ENCODE measurements around the gene NPLOC4.

The NPLOC4 gene

DNA sequence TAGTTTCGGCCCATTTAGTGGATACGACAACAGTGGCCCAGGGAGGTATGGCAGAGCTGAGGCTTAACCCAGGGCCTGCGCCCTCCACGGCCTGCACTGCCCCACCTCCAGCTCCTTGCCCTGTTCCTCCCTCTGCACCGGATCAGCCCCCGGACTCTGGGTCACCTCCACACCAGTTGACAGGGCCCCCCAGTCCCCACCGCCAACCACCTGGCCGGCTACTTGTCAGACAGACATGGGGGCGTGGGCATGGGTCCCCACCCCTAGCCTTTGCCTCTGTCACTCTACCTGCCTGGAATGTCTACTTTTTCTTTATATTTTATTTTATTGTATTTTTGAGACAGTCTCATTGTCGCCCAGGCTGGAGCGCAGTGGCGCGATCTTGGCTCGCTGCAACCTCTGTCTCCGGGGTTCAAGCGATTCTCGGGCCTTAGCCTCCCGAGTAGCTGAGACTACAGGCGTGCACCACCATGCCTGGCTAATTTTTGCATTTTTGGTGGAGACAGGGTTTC is 121.3 kb downstream of the NPLOC4 start:
- no peak for DNase-seq

DNA sequence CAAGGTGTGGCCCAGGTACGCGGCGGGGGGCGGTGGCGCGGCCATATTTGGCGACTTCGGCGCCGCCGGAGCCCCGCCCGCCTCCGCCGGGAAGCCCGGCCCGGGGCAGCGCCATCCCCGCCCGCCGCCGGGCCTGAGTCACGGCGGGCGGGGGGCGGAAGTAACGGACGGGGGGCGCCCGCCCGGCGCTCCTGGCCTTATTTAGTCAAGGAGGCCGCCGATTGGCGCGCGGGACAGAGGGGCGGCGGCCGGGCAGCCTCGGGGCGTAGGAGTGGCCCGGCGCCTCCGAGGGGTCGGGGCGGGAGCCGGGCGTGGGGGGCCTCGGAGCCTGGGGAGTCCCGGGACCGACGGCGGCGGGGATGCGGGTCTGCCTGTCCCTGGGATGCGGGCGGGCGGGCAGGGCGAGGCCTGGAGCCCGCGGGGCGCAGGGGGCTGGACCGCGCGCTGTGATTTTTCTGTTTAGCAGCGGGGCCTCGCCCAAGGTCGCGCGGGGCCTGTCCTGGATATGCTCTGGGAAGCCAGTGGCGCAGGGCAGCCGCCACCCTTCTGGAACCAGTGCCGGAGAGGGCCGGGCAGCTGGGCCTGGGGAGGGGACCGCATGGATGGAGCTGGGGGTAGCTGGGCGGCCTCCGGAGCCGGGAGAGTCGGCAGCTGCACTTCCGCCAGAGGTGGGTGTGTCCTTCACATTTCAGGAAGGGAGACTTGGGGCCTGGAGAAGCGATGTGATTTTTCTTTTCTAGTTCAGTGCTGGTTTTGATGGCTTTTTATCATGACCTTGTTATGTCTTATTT is 122.0 kb downstream of the NPLOC4 start:
- peak; percentile 66 for DNase-seq

DNA sequence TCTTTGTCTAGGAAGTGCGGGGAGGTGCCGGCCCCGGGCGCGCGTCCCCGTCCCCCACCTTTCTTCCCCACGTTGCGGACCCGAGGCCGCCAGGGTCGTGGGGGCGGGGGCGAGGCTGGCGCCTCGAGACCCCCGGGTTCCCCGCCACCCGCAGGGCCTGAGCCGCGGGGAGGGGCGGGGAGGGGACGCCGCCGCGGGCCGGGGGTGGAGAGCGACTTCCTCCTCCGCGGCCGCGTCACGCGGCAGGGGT is 122.5 kb downstream of the NPLOC4 start:
- no peak for DNase-seq

DNA sequence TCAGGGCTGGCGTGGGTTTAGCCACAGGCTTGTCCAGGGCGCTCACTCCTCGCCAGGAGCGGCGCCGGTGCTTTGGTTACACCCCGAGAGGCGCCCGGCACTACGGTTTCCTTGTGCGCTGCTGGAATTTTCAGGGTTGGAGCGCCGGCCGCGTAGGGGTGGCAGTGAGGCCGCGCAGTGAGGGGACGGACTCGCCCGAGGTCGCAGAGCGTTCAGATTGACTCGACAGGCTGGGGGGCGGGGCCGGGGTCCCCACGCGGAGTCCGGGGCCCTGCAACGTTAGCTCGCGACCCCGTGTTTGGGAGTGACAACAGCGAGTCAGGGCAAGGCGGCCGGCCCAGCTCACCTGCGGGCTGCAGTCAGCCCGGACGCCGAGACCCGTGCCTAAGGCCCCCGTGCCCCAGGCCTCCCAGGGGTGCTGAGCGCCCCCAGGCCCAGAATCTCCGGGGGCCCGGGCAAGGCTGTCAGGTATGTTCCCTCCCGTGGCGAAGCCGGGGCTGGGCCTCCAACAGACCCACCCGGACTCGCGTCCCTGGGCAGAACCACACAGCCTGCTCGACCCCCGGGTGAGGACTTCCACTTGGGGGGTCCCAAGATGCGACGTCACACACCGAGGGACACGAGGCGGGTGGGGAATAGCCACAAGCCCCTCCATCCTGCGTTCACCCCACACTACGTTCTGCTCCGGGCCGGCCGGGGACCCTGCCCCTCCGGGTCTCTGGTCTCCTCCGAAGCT is 123.0 kb downstream of the NPLOC4 start:
- DNase-seq, result peak; percentile 43

DNA sequence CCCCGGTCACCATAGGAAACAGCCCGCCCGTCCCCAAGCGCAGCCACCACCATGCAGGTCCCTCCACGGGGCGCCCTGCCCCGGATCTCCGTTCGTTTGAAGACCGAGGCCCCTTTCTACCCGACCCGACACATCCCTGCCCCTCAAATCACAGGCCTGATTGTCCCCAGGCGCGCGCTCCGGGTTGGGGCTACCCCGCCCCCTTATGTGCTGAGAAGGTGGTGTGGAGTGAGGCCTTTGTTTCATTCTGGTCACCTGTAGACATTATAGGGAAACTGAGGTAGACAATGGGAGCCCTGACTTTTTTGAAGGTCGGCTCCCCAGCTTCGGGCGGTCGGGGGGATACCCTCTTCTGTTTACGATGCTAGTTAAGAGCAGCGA is 123.5 kb downstream of the NPLOC4 start:
- peak; percentile 66 for DNase-seq

DNA sequence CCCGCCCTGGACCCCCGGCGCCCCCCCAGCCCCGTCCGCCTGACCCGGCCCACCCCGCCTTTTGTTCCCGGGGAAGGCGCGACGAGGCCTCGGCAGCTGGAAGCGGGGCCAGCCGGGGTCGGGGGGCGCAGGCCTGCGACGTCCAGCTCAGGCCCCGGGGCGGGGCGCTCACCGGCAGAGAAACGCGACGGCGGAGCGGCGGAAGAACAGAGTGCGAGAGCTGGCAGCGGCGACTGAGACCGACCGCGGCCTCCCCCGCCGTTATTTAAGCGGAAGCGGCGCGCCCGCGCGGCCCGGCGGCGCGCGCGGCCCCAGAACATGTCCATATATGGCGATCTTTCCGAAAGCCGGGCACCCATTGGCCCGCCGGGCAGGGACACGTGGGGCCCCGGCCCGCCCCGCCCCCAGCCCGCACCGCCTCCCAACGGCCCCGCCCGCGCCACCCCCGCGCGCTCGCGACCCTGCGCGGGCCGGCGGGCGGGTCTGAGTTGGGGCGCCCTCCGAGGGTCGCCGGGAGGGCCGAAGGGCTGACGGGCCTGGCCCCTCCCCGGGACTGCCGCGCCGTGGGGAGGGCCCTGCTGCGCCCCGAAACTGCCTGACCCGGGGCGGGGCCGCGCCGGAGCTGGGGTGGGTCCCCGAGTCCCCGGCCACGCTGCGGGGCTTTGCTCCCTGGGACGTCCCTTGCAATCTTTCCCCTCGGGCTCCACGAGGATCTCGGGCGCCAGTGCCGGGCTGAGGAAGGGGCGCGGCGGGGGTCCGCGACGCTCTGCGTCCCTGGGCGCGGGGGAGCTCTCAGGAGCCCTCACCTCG is 124.1 kb downstream of the NPLOC4 start, which contains the start of gene ACTG1:
Gene ACTG1 (minus strand): TSS at position 238 of the 810 bp plus-strand sequence. CDS start 445 bp downstream, outside the sequence.
- peak; percentile 90 for DNase-seq

DNA sequence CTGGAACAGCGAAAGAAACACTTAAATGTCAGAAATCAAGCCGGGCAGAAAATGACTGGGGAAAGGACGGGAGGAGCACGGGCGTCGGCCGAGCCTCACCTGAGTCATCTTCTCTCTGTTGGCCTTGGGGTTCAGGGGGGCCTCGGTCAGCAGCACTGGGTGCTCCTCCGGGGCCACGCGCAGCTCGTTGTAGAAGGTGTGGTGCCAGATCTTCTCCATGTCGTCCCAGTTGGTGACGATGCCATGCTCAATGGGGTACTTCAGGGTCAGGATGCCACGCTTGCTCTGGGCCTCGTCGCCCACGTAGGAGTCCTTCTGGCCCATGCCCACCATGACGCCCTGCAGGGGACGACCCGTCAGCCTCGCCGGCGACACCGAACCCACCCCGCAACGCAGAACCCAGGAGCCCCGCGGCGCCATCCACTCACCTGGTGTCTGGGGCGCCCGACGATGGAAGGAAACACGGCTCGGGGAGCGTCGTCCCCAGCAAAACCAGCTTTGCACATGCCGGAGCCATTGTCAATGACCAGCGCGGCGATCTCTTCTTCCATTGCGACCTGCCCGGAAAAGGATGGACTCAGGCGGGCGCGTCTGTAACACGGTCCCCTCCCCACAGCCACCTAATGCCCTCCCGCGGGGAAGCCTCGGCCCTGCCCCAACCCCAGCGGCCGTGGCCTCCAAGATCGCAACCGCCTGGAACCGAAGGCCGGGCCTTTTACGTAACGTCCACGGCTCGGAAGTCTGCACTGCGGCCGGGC is 124.9 kb downstream of the NPLOC4 start:
- peak; percentile 47 for DNase-seq

DNA sequence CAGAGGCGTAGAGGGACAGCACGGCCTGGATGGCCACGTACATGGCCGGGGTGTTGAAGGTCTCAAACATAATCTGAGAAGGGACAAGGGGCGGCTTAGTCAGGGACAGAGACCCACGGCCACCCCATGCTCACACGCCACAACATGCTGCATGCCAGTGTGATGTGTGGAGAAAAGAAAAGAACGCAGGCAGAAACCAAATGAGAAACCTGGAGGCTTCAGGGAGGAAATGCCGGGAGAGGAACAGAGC is 125.4 kb downstream of the NPLOC4 start:
- DNase-seq, result no peak

DNA sequence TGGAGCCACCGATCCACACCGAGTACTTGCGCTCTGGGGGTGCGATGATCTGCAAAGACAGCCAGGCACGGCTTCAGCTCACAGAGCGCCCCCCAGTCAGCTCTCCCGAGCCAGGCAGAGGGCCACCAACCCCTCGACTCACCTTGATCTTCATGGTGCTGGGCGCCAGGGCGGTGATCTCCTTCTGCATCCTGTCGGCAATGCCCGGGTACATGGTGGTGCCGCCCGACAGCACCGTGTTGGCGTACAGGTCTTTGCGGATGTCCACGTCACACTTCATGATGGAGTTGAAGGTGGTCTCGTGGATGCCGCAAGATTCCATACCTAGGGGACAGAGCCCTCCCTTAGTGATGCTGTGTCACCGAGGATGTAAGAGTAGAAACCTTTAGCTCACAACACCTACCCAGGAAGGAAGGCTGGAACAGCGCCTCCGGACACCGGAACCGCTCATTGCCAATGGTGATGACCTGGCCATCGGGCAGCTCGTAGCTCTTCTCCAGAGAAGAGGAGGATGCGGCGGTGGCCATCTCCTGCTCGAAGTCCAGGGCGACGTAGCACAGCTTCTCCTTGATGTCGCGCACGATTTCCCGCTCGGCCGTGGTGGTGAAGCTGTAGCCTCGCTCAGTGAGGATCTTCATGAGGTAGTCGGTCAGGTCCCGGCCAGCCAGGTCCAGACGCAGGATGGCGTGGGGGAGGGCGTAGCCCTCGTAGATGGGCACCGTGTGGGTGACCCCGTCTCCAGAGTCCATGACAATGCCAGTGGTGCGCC is 125.9 kb downstream of the NPLOC4 start:
- peak; percentile 29 for DNase-seq

DNA sequence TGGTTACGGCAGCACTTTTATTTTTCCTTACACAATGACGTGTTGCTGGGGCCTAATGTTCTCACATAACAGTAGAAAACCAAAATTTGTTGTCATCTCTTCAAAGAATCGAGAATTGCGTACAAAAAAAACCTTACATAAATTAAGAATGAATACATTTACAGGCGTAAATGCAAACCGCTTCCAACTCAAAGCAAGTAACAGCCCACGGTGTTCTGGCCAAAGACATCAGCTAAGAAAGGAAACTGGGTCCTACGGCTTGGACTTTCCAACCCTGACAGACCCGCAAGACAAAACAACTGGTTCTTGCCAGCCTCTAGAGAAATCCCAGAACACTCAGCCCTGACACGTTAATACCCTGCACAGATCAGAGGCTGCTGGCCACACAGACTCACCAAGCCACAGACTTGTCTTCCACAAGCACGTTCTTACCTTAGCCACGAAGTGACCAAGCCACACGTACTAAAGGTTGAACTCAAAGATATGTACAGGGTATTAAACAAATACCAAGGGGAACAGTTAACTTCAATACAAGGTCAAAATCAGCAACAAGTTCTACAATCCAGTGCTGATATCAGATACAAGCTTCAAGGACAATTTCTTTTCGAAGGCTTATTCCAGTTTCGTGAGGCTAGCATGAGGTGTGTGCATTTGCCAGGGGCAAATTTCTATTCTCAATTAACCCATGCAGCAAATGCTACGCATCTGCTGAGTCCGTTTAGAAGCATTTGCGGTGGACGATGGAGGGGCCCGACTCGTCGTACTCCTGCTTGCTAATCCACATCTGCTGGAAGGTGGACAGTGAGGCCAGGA is 126.7 kb downstream of the NPLOC4 start:
- DNase-seq, result peak; percentile 25

DNA sequence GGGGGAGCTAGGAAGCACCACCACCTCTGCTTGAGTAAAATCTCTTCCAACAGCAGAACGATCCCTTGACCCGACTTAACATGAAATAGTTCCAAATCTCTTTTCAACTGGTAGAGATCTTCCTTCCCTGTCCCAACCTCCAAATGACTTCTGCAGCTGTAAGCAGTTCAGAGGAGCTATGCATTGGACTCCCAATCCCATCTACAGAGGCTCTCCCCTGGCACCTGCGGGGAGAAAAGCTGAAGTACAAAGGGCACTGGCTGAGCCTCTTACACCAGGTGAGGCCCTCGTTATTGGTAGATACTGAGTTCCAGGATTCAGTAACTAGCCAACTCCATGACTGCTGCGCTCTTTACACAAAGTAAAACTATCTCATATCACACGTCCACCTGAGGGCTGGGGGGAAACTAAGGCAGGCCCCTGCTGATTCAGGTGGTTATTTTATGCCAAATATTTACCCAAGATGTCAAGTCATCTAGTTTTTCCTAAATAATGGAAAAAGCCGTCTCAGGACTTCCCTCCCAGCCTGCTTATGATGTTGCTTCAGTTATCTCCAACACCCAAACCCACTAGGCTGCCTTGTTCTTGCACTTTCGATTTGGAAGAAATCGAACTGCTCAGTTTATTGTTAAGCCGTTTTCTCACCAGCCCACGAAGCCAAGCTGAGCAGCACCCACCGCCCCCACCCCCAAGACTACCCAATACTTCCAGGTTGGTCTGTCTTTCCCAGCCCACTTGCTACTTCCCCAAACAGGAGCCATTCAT is 127.5 kb downstream of the NPLOC4 start:
- peak; percentile 48 for DNase-seq

DNA sequence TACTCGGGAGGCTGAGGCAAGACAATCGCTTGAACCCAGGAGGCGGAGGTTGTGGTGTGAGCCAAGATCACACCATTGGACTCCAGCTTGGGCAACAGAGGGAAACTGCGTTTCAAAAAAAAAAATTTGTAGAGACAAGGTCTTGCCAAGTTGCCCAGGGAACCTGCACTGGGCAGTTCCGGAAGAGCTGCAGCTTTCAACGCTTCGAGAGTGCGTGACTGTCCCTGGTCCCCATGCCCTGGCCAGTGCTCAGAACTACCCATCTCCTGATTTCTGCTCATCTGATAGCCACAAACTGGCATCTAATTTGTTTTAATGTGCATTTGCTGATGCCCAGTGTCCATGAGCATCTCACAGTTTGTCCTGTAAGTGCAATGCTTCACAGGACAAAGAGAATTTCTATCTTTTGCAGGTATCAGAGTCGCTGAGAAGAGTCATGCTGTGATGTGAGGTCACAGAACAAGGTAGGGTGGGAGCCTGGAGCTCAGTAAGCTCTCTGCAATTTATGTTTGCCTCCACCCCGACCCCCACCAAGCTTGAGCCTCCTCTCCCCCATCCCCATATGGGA is 128.2 kb downstream of the NPLOC4 start:
- DNase-seq, result no peak

All from stimulated activated CD4-positive, alpha-beta T cell treated with anti-CD3 and anti-CD28 coated beads, Interleukin-4, amount 100 ng/mL, for 24 hours (primary cell).